Renal cortical epithelial cell (primary cell): ENCODE data around the gene PAX6. TPM values are rescaled to one million over a fixed set of nuclear protein-coding genes. Genes with fewer than 3 reads are reported as not detected.

Experiments used
- DNase-seq: peaks from one replicate; pipeline ENCODE4 v3.0.0-alpha.2; 2011; ENCODE audit warnings: low read depth
- total RNA-seq: library from RNA; depleted of rRNA; stranded (reverse); fragments of >200 nt; gene quantifications from 2 replicates; pipeline ENCODE4 v1.2.3, GENCODE V29; 2014

Gene PAX6
- total RNA-seq, 1 donor from 2014 or later: 6.5 TPM

DNA sequence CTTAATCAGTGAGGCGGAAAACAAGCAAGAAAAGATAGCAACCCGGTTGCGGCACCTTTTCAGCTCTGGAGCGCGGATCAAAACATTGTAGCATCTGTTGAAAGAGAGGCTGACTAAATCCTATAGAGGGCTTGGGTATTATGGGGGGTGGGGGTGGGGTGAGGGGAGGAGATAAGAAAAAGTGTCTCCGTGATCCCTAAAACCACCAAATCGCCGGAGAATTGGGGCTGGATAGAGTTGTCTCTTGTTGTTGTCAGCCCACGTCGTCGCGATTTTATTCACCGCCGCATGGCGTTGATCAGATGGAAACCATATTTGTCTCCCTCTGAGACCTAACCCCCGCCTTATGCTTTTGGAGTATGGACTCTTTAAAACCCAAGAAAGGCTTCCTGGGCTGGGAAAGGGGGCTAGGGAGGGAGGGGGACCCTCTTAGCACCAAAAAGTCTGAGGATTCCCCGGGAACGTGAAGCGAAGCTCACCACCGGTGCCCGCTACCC is 13.0 kb downstream of the PAX6 start:
- DNase-seq: no peak

GRCh38 chr11:31797190-31798056 is 13.7 kb downstream of the PAX6 start:
- no peak for DNase-seq

- no peak for DNase-seq
Measured at GRCh38 chr11:31796499-31797189, 14.5 kb downstream of the PAX6 start.

DNA sequence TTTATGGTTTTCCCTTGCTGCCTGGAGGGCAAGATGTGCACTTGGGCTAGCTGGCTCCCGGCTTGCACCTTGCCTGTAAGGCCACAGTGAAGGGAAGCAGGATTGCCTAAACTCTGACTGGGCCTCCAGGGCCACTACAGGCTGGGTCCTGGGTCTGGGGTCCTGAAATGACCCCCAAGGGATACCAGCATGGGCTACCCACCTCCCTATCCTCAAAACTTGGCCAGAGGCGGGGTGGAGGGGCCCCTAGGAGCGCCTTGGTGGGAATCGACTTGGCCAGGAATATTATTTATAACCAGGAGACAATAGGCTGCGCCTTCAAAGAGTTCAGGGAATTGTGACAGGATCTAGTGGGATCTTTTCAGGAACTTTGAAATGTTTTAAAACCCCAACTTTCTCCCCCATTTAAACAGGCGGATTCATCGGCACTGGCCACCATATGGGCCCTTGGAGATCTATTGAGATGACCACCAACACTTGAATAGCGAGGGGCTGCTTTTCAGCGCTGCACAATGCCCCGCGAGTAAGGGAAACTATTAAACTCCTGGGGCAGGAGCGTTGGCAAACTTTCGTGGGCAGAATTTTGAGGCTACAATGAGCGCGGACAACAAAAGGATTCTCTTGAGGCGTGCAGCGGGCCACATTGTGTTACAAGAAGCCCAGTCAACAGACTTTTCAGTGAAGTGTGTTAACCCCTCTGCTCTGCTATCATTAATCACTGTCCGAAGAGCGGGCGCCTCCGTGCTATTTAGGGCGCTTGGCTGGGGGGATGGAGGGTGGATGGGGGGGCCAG is 15.2 kb downstream of the PAX6 start:
- DNase-seq: no peak

- DNase-seq: no peak
Measured at GRCh38 chr11:31794548-31794947, 16.6 kb downstream of the PAX6 start.

GRCh38 chr11:31793264-31793663 is 17.9 kb downstream of the PAX6 start:
- no peak for DNase-seq

DNA sequence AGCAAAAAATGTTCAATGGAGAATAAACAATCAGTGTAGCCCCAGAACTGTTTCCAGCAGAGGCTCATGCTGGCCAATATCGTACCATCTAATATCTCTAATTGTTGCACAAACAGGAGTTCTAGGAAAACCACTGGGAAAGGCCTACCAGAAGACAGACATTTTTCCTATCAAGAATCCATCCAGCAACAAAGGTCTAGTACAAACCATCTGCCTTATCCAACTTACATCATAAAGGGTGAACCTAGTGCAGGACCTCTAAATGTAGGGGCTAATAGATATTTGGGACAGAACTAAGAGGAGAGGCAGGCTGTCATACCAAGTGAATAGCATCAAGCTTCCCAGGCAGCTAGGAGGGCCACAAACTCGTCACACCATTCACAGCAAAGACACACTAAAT is 18.7 kb downstream of the PAX6 start:
- no peak for DNase-seq

DNA sequence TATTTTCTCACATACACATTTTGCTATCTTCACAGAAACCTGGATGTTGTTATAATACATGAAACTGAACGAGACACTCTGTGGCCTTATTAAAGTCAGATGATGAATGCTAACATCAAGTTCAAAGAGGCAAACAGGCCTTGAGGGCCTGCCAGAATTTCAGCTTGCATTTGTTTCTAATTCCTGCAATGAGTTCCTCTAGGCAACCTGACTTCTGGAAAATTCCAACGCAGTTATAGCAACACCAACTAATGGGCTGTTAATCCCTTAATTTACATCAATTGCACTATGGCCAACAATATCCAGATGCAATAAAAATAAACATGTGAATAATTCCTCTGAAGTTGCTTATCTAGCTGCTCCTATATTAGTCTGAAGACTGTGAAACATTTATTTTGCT is 19.1 kb downstream of the PAX6 start:
- no peak for DNase-seq

DNA sequence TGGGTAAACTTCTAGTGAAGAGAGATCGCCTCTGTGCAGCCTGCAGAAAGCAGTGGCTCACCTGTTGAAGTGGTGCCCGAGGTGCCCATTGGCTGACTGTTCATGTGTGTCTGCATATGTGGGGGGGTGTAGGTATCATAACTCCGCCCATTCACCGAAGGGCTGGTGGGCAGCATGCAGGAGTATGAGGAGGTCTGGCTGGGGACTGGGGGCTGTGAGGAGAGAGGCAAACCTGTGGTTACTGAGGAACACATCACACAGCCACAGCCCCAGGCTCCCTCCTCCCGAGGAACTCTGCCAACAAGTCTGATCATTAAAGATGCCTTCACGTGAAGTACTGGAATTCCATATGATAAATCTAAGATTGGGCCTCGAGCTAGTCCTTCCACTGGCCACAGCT is 20.5 kb downstream of the PAX6 start:
- no peak for DNase-seq

GRCh38 chr11:31788085-31788484 is 23.0 kb downstream of the PAX6 start:
- DNase-seq: no peak

- no peak for DNase-seq
Measured at GRCh38 chr11:31786996-31787685, 24.0 kb downstream of the PAX6 start.

DNA sequence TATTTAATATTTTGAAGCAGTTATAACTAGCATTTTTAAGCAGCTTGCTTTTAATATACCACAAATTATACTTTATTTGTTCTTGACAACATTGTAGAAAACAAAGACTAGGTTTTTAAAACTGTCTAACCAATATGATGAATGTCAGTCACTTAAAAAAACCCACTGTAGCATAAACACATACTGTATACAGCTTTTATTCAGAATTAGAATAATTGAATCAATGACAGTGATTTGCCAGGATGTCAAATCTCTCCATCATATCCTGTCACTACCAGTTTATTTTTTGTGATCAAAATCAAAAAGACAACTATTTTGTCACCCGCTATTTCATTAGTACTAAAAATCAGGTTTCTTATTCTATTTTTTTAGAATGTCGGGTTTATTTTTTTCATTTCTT is 26.5 kb downstream of the PAX6 start:
- no peak for DNase-seq

DNA sequence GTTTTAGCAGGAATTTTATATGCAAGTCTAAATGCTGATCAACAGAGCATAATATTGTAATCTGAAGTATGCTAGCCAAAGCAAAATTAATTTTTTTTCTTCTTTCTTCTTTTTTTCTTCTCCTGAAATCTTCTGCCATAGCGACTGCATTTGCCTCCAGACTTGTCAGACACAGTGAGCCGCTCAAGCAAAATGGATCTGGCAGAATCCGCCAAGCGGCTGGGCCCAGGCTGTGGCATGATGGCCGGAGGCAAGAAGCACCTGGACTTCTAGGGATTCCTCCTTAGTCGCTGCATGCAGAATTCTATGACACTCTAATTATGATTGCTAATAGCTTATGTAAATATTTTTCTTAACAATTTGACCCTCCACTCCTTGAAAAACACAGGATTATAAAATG is 27.9 kb downstream of the PAX6 start:
- DNase-seq: no peak

DNA sequence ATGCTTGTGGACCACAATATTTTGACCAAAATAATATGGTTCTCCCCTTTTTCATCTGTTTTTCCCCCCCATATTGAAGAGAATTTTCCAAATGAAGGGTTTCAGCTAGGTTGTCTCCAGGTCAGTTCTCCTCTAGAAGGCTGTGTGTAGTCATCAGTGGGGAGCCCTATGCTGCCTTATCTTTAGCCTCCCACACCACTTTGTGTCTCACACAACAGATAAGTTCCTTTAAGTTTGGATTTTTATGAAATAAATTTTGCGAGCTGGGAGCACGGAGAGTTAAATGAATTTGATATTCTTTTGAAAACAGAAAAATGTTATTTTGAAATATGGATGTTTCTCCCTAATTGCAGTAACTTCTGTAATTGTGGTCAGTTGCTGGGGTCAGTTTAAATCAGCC is 28.9 kb downstream of the PAX6 start:
- DNase-seq: no peak

DNA sequence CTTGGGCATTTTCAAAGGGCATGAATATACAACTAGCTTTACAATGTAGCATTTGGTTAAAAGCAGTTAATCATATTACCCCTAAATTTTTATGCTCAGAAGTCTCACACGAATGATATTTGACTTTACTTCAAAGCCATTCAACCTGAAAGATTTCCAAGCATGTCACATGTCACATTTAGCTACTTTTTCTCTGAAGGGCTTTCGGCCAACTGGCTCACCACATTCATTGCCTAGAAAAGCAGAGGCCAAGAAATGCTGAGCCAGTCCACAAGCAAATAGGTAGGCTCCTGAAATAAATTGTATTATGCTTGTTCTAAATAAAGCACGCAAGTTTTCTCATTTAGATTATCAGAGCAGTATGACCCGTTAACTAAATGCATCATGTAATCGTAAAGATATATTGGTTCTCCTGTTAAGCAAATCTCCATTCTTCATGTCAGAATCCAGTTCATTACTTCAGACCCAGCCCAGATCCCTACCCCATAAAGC is 30.6 kb downstream of the PAX6 start:
- DNase-seq: no peak

- DNase-seq: no peak
Measured at GRCh38 chr11:31780078-31780477, 31.0 kb downstream of the PAX6 start.

DNA sequence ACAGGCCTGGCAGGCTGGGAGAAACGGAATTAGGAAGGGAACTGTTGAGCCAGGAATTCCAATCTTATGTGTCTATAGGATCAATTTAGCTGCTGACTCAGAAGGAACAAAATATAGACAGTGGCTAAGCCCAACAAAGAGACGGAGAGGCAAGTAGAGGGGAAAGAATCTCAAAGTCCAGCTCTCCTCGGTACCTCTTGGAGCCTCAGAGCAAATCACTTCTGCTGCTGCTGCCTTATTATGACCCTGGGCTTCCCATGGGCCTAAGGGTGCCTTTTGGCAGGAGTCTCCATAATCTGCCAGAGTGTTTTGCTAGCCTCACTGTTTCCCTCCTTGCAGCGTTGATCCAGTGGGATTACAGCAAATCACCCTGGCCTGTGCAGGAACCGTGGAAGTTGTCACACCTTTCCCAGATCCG is 31.7 kb downstream of the PAX6 start:
- DNase-seq: no peak

DNA sequence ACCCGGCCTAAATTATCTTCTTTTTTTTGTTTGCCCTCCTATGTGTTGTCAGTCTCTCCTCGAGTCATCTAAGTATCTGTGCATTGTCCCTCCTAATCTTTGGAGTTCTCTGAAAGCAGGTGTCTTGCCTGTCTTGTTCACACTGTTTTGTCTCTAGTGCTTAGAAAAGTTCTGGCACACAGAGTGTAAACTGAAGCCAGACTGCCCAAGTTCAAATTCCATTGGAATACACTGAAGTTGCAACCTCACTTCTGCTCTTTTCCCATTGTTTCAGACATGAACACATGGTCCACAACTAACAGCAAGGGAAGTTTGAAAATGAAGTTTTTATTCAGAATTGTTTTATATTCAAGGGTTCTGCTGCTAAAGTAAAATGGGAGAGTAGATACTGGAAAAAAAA is 38.7 kb downstream of the PAX6 start:
- no peak for DNase-seq

DNA sequence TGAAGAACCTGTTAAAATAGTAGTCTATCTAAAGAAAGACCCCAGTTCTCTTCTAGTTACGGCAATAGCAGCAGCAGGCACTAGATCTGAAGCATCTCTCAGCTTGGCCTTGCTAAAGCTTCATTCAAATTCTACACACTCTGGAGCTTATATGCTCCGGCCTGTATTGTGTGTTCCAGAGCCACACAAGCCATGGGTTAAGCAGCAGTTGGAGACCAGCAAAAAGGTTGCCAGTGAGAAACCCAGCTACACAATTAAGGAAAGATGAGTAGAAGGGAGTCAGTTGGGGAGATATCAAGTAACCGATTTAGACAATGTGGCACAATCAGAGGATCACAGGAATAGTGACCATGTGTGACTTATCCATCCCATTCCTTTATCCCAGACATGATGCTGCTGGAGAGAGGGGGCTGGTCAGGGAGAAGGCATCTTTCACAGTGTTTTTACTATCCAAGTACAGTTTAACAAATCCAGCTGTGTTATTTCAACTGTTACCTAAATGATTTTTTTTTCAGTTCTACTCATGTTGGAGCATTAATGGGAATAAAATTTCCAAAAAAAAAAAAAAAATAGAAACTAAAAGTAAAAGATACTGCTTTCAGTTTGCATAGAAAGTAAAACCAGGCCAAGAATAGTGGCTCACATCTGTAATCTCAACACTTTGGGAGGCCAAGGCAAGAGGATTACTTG is 41.0 kb downstream of the PAX6 start:
- no peak for DNase-seq

- DNase-seq: no peak
Measured at GRCh38 chr11:31768749-31769640, 42.1 kb downstream of the PAX6 start.
